MM.1S (cell line): ENCODE measurements around the gene MOCS2.
A peak's percentile ranks its signal among the peaks of the same experiment; 100 is the strongest.

Experiments used
- DNase-seq: peaks from one replicate; pipeline ENCODE4 v3.0.0-alpha.2; 2015
- H2AFZ ChIP-seq: fragments of 300-600 bp; sonication (generic); 2 replicates; pipeline ENCODE4 v1.6.0; 2016; ENCODE audit warnings: antibody characterized with exemption, low read length
- H3F3A ChIP-seq: fragments of 300-600 bp; sonication (generic); 2 replicates; pipeline ENCODE4 v1.6.1; 2016; ENCODE audit warnings: mild to moderate bottlenecking, antibody characterized with exemption, low read length, moderate library complexity, mixed read lengths; ENCODE audit not compliant: insufficient read depth
- H3K27ac ChIP-seq: fragments of 300-600 bp; sonication (generic); 2 replicates; pipeline ENCODE4 v1.5.1; 2016; ENCODE audit warnings: mild to moderate bottlenecking, low read length
- H3K27me3 ChIP-seq: fragments of 300-600 bp; sonication (generic); replicated peaks from 2 replicates; pipeline ENCODE4 v1.6.0; 2016; ENCODE audit warnings: low read length; ENCODE audit not compliant: insufficient read depth
- H3K36me3 ChIP-seq: fragments of 300-600 bp; sonication (generic); replicated peaks from 2 replicates; pipeline ENCODE4 v1.6.1; 2016; ENCODE audit warnings: mild to moderate bottlenecking, low read length, mixed read lengths; ENCODE audit not compliant: insufficient read depth
- H3K4me1 ChIP-seq: fragments of 300-600 bp; sonication (generic); 2 replicates; pipeline ENCODE4 v1.6.1; 2016; ENCODE audit warnings: low read length, mixed read lengths
- H3K4me2 ChIP-seq: fragments of 300-600 bp; sonication (generic); 2 replicates; pipeline ENCODE4 v1.6.0; 2016; ENCODE audit warnings: low read depth, low read length
- H3K4me3 ChIP-seq: fragments of 300-600 bp; sonication (generic); 2 replicates; pipeline ENCODE4 v1.5.1; 2016; ENCODE audit warnings: low read length, mixed read lengths
- H3K79me2 ChIP-seq: fragments of 300-600 bp; sonication (generic); 2 replicates; pipeline ENCODE4 v1.6.1; 2016; ENCODE audit warnings: mixed run types, low read length, mixed read lengths
- H3K9ac ChIP-seq: fragments of 300-600 bp; sonication (generic); 2 replicates; pipeline ENCODE4 v1.6.1; 2016; ENCODE audit warnings: low read length, mixed read lengths
- H3K9me2 ChIP-seq: fragments of 300-600 bp; sonication (generic); replicated peaks from 2 replicates; pipeline ENCODE4 v1.6.1; 2016; ENCODE audit warnings: mild to moderate bottlenecking, low read length, mixed read lengths; ENCODE audit not compliant: insufficient read depth
- H3K9me3 ChIP-seq: fragments of 300-600 bp; sonication (generic); replicated peaks from 2 replicates; pipeline ENCODE4 v1.6.1; 2016; ENCODE audit warnings: mild to moderate bottlenecking, low read length, mixed read lengths; ENCODE audit not compliant: insufficient read depth
- H4K20me1 ChIP-seq: fragments of 300-600 bp; sonication (generic); 2 replicates; pipeline ENCODE4 v1.6.1; 2016; ENCODE audit warnings: mild to moderate bottlenecking, low read length, moderate library complexity, mixed read lengths; ENCODE audit not compliant: insufficient read depth
- CTCF ChIP-seq: fragments of 300-600 bp; sonication (generic); IDR thresholded peaks from 2 replicates; pipeline ENCODE4 v1.5.1; 2016; ENCODE audit warnings: antibody characterized with exemption, low read length, mixed read lengths
- EZH2 ChIP-seq: fragments of 300-600 bp; sonication (generic); optimal IDR thresholded peaks from 2 replicates; pipeline ENCODE3; 2017; ENCODE audit warnings: low read depth, mild to moderate bottlenecking, antibody characterized with exemption, low read length, mixed read lengths
- EZH2phosphoT487 ChIP-seq: fragments of 300-600 bp; sonication (generic); IDR thresholded peaks from 2 replicates; pipeline ENCODE4 v1.6.1; 2018; ENCODE audit warnings: antibody characterized with exemption, low read length

The MOCS2 gene

GRCh38 chr5:53099546-53099945 lies 10.0 kb downstream of the MOCS2 start:
- no peak for DNase-seq
- Histone ChIP-seq H3K4me2 (no peak overlapping the region), H4K20me1 (no peaks in the 10 kb centered on the region), H3K36me3 (no peaks in the 10 kb centered on the region; the same call in 1 of the 2 replicates), H3K79me2 (no peaks in the 10 kb centered on the region), H3K9me3 (no peaks in the 10 kb centered on the region), H3K27ac (no peak overlapping the region), H3K4me1 (no peaks in the 10 kb centered on the region), H3K9me2 (no peaks in the 10 kb centered on the region), H3K4me3 (no peak overlapping the region), H3K27me3 (no peaks in the 10 kb centered on the region), H2AFZ (no peak overlapping the region), H3F3A (no peaks in the 10 kb centered on the region), H3K9ac (no peak overlapping the region)
- no peak for TF ChIP-seq EZH2
- TF ChIP-seq EZH2phosphoT487: no peak

GRCh38 chr5:53095931-53096525 lies 13.5 kb downstream of the MOCS2 start:
- H3F3A ChIP-seq: no peaks in the 10 kb centered on the region
- peak; percentile 61 for DNase-seq
- TF ChIP-seq CTCF: peak; percentile 87
- TF ChIP-seq EZH2phosphoT487: no peak
- no peak for TF ChIP-seq EZH2
- no peak overlapping the region for H3K27ac ChIP-seq
- H3K9ac ChIP-seq: no peak overlapping the region
- no peak overlapping the region for H2AFZ ChIP-seq
- no peak overlapping the region for H3K4me2 ChIP-seq
- H3K9me2 ChIP-seq: no peaks in the 10 kb centered on the region
- H3K9me3 ChIP-seq: no peaks in the 10 kb centered on the region
- no peaks in the 10 kb centered on the region for H3K79me2 ChIP-seq
- no peaks in the 10 kb centered on the region for H4K20me1 ChIP-seq
- no peaks in the 10 kb centered on the region for H3K27me3 ChIP-seq
- no peaks in the 10 kb centered on the region for H3K4me1 ChIP-seq
- no peak overlapping the region for H3K4me3 ChIP-seq
- no peaks in the 10 kb centered on the region for H3K36me3 ChIP-seq

- Histone ChIP-seq H3K9ac (no peak overlapping the region), H3K4me2 (no peak overlapping the region), H4K20me1 (no peaks in the 10 kb centered on the region), H3K27ac (no peak overlapping the region), H3K36me3 (no peaks in the 10 kb centered on the region), H3K27me3 (no peaks in the 10 kb centered on the region), H3K9me2 (no peaks in the 10 kb centered on the region), H3F3A (0 out of 2 replicates have a peak, but pooled peaks cover under 1% of the 10 kb centered on the region), H3K9me3 (no peaks in the 10 kb centered on the region), H2AFZ (no peak overlapping the region), H3K79me2 (no peaks in the 10 kb centered on the region), H3K4me1 (no peaks in the 10 kb centered on the region), H3K4me3 (no peak overlapping the region)
- no peak for DNase-seq
- TF ChIP-seq CTCF (no peak), EZH2phosphoT487 (no peak), EZH2 (no peak)
These were observed 14.3 kb downstream of the MOCS2 start for GRCh38 chr5:53095217-53095616.

GRCh38 chr5:53092242-53092641 lies 17.3 kb downstream of the MOCS2 start:
- Histone ChIP-seq H3K27ac (no peak overlapping the region), H3K9me3 (no peaks in the 10 kb centered on the region), H4K20me1 (no peaks in the 10 kb centered on the region), H3K9ac (no peak overlapping the region), H3K27me3 (peaks cover 17% of the 10 kb centered on the region), H3K79me2 (no peaks in the 10 kb centered on the region), H2AFZ (no peak overlapping the region), H3K4me3 (no peak overlapping the region), H3K4me1 (0 out of 2 replicates have a peak, but pooled peaks cover 11% of the 10 kb centered on the region), H3K4me2 (no peak overlapping the region), H3K36me3 (no peaks in the 10 kb centered on the region), H3F3A (peaks cover 13% of the 10 kb centered on the region; the same call in 1 of the 2 replicates), H3K9me2 (no peaks in the 10 kb centered on the region)
- no peak for TF ChIP-seq CTCF
- no peak for TF ChIP-seq EZH2phosphoT487
- TF ChIP-seq EZH2: no peak
- DNase-seq: no peak
